Activated gamma-delta T cell treated with anti-CD3 and anti-CD28 coated beads, Interleukin-2, amount 50 U/mL, for 16 hours (primary cell): ENCODE measurements around the gene ZNF311.

ENCODE experiments used
- DNase-seq: peaks from one replicate; pipeline ENCODE4 v3.0.0-alpha.2; 2020; ENCODE audit warnings: low read depth

Gene ZNF311

DNA sequence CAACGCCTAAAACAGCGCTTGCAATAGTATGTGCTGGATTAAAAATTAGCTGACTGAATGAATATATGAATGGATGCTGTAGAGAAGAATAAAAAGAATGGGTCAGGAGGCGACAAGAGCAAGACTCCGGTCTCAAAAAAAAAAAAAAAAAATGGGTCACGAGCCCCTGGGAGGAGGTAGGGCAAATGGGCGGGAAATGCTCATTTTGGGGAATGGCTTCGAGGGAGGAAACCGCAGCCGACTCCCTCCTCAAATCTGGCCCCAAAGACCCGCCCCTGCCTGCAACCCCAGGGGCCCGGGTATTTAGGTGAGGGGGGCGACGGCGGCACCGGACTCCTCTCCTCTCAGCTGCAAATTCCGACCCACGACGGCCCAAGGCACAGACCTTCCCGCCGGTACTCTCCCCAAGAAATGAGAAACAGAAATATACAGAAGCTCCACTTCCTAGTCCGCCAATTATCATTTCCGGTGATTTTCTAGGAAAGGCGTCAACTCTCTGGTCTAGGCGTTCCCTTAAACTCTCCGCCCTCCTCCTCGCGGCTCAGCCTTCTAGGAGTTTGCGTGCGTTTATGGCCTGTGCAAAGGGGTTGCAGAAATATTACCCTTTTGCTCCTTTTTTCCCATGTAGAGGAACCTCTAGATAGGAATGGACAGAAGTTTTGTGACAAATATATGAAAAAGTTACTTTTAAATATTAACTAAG, at the start of gene ZNF311:
Gene ZNF311 (minus strand): TSS at position 133 of the 703 bp plus-strand sequence. CDS start 1,361 bp downstream, outside the sequence.
- DNase-seq, result no peak

DNA sequence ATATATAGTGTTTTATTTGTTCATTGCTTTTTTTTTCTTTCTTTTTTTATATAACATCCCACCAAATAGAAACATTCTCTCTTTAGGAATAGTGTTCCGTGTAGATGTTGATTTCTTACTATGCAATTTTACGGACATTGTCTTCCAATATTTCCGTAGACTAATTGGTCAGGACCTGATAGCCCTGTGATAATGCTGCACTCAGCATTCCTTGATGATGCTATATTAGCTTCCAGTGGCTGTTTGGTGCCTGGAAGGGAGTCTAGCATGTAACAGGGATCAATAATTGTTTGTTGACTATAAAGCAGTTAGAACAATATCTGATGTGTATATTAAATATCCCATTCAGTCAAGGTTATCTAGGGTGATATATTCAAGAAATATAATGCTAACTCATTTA, 46.6 kb upstream of the ZNF311 start:
- no peak for DNase-seq

- no peak for DNase-seq
Measured at GRCh38 chr6:29045075-29045474, 40.0 kb upstream of the ZNF311 start, which contains the start of gene OR2W1. OR2W1 (minus strand) TSS chr6:29045175; CDS start chr6:29045175, 0 bp downstream.

DNA sequence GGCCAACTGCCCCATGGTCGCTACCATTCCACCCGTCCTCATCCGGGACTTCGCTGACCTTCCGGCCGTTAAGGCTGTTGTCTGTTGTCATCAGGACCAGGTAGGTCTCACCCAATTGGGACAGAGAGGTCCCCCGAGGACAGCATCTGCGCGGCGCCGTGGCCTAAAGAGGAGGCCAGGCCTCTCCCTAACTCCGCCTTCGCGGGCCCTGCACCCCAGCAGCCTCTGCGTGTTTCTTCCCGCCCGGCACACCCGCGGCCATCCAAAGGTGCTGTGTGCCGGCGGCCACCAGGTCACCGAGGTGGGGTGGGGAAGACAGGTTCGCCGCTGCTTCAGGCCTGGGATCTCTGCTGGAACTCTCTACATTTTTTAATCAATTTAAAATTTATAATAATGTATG, 30.8 kb upstream of the ZNF311 start:
- no peak for DNase-seq

DNA sequence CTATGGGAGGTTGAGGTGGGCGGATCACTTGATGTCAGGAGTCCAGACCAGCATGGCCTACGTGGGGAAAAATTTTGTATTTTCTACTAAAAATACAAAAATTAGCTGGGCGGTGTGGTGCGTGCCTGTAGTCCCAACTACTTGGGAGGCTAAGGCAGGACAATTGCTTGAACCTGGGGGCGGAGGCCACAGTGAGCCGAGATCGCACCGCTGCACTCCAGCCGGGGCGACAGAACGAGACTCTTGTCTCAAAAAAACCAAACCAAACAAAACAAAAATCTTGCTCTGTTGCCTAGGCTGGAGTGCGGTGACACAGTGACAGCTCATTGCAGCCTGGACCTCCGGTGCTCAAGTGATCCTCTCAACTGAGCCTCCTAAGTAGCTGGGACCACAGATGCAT, 23.7 kb upstream of the ZNF311 start:
- DNase-seq, result no peak

GRCh38 chr6:29025927-29026585, 20.9 kb upstream of the ZNF311 start:
- no peak for DNase-seq

GRCh38 chr6:29021434-29021833, 16.3 kb upstream of the ZNF311 start:
- no peak for DNase-seq

- DNase-seq, result no peak
Measured at GRCh38 chr6:29019629-29020028, 14.5 kb upstream of the ZNF311 start.

DNA sequence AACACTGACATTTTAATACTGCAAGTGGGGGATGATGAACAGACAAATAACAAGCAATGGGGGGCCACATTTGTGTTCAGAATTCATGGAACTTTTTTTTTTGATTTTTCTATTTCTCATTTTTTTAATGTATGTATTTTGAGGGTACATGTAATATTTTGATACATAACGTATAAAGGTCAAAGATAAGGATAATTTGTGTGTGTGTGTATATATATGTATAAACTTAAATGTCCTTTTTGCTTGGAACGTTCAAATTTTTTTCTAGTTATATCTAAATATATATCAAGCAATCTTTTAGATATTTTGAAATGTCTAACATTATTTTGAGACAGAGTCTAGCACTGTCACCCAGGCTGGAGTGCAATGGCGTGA, 12.3 kb upstream of the ZNF311 start:
- no peak for DNase-seq

GRCh38 chr6:29016559-29017427, 11.7 kb upstream of the ZNF311 start:
- peak; percentile 76 for DNase-seq

DNA sequence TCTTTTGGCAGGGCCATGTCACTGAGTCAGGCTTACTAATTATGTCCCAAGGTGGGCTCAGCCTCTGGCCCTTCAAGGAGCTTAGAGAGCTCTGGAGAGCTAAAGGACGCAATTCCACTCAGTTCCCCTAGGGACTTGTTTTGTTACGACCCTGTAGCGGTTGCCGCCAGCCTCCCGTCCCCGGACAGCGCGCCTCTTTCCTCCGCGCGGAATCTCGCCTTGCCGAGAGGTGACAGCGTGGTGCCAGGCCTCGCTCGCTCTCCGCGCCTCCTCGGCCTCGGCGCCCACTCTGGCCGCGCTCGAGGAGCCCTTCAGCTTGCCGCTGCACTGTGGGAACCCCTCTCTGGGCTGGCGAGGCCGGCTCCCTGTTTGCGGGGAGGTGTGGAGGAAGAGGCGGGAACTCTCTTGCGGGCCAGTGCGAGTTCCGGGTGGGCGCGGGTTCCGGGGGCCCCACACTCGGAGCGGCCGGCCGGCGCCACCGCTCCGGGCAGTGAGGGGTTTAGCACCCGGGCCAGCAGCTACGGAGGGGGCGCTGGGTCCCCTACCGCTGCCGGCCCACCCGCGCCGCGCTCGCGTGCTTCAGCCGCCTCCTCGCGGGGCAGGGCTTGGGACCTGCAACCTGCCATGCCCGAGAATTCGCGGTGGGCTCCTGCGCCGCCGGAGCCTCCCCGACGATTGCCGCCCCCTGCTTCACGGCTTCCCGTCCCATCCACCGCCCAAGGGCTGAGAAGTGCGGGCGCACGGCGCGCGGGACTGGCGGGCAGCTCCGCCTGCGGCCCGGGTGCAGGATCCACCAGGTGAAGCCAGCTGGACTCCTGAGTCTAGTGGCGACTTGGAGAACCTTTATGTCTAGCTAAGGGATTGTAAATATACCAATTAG, 9.9 kb upstream of the ZNF311 start:
- DNase-seq, result no peak

DNA sequence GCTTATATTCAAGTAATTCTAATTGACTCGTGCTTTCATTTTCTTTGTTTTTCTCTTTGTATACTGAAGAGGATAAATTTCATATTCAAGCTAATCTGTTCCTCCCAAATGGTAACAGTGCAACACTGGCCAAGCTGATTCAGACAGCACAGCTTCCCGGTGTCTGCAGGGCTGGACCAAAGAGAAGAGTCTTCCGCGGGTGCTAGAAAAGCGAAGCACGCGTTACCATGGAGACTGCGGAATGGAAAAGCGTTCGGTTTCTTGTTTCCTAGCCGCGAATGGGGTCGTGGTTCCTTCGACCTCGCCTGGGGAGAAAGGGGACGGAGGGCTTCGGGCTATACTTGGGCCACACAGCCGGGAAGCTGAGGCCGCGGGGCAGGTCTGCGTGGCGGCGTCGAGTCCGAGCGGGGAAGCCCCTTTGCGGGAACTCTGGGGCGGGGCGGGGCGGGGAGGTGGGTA, 6.2 kb upstream of the ZNF311 start:
- DNase-seq, result no peak

- no peak for DNase-seq
Measured at GRCh38 chr6:29009358-29009757, 4.2 kb upstream of the ZNF311 start.

GRCh38 chr6:29008089-29008488, 3.0 kb upstream of the ZNF311 start:
- DNase-seq, result no peak

- DNase-seq, result no peak
Measured at GRCh38 chr6:28996844-28997510, 8.1 kb downstream of the ZNF311 start.

DNA sequence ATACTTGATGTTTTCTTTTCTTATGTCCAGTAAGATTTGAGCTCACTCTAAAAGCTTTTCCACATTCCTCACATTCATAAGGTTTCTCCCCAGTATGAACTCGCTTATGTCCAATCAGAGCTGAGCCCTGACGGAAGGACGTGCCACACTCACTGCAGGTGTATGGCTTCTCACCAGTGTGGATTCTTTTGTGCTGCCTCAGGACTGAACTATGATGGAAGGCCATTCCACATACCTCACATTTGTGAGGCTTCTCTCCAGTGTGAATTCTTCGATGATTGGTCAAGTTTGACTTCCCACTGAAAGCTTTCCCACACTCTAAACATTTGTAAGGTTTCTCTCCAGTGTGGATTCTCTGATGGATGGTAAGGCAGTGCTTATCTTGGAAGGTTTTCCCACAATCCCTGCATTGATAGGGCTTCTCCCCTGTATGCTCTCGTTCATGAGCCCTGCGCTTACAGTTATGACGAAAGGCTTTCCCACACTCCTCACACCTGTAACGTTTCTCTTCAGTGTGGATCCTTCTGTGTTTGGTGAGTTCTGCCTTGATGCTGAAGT, 9.9 kb downstream of the ZNF311 start:
- no peak for DNase-seq

- DNase-seq, result peak; percentile 45
Measured at GRCh38 chr6:28988536-28989311, 16.4 kb downstream of the ZNF311 start.

DNA sequence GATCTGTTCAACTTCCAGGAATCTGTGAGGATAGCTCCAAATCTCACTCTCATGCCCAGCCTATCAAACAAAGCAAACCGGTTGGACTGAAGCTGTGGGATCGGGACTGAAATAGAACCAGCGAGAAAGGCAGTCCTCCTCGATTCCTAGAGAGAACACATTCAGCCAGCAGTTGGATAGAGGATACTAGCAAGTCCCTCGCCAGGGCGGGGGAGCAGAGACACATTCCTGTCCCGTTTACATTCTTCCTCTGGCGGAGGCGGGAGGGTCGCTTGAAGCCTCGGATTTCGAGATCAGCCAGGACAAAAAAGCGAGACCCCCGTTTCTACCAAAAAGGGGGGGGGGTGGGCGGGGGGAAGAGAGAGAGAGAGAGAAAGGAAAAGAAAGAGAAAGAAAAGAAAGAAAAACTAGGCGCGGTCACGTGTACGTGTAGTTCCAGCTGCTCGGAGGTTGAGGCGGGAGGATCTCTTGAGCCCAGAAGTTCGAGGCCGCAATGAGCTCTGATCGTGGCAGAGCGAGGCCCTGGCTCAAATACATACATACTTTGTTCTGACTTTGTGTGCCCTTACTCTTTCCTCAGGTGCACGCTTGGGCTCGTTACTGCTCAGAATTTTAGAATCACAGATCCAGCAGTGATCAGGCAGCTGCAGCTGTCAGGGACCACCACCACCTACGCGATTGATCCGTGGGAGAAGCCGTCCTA, 19.5 kb downstream of the ZNF311 start:
- DNase-seq, result no peak

- no peak for DNase-seq
Measured at GRCh38 chr6:28983838-28984237, 21.3 kb downstream of the ZNF311 start.
